ENCODE data around the gene OMA1. TPM values are rescaled to one million over a fixed set of nuclear protein-coding genes. Genes with fewer than 3 reads are reported as not detected.
A peak's percentile ranks its signal among the peaks of the same experiment; 100 is the strongest.

Gene OMA1
- total RNA-seq, 1 experiment from 2014 or later = 25.9 TPM

GRCh38 chr1:58469016-58469415 is 77.5 kb downstream of the OMA1 start:
- Histone ChIP-seq H3K27me3 (ENCODE audit: control insufficient read depth, insufficient read depth, low read length) (no peaks in the 10 kb centered on the region), H3K4me3 (ENCODE audit: insufficient read depth, low read depth, low read length) (no peak overlapping the region), H3K36me3 (replicated peaks; ENCODE audit: control insufficient read depth, insufficient read depth, low read length) (no peaks in the 10 kb centered on the region)
- DNase-seq = no peak

- DNase-seq = no peak
- H3K36me3 ChIP-seq (replicated peaks; ENCODE audit: control insufficient read depth, insufficient read depth, low read length) = no peaks in the 10 kb centered on the region
- H3K4me3 ChIP-seq (ENCODE audit: insufficient read depth, low read depth, low read length) = no peak overlapping the region
- H3K27me3 ChIP-seq (ENCODE audit: control insufficient read depth, insufficient read depth, low read length) = no peaks in the 10 kb centered on the region
These were observed 77.9 kb downstream of the OMA1 start for GRCh38 chr1:58468612-58469011.

GRCh38 chr1:58466630-58467241 is 79.8 kb downstream of the OMA1 start:
- H3K36me3 ChIP-seq (replicated peaks; ENCODE audit: control insufficient read depth, insufficient read depth, low read length) = no peaks in the 10 kb centered on the region
- DNase-seq = peak; percentile 30
- H3K27me3 ChIP-seq (ENCODE audit: control insufficient read depth, insufficient read depth, low read length) = no peaks in the 10 kb centered on the region
- H3K4me3 ChIP-seq (ENCODE audit: insufficient read depth, low read depth, low read length) = no peak overlapping the region

GRCh38 chr1:58465825-58466629 is 80.5 kb downstream of the OMA1 start:
- no peak overlapping the region for H3K4me3 ChIP-seq (ENCODE audit: insufficient read depth, low read depth, low read length)
- no peaks in the 10 kb centered on the region for H3K27me3 ChIP-seq (ENCODE audit: control insufficient read depth, insufficient read depth, low read length)
- DNase-seq = no peak
- H3K36me3 ChIP-seq (replicated peaks; ENCODE audit: control insufficient read depth, insufficient read depth, low read length) = no peaks in the 10 kb centered on the region

- no peaks in the 10 kb centered on the region for H3K27me3 ChIP-seq (ENCODE audit: control insufficient read depth, insufficient read depth, low read length)
- DNase-seq = no peak
- H3K4me3 ChIP-seq (ENCODE audit: insufficient read depth, low read depth, low read length) = no peak overlapping the region
- H3K36me3 ChIP-seq (replicated peaks; ENCODE audit: control insufficient read depth, insufficient read depth, low read length) = no peaks in the 10 kb centered on the region
These were observed 81.3 kb downstream of the OMA1 start for GRCh38 chr1:58465176-58465575.

- Histone ChIP-seq H3K27me3 (ENCODE audit: control insufficient read depth, insufficient read depth, low read length) (no peaks in the 10 kb centered on the region), H3K36me3 (replicated peaks; ENCODE audit: control insufficient read depth, insufficient read depth, low read length) (no peaks in the 10 kb centered on the region), H3K4me3 (ENCODE audit: insufficient read depth, low read depth, low read length) (no peak overlapping the region)
- peak; percentile 32 for DNase-seq
These were observed 86.1 kb downstream of the OMA1 start for GRCh38 chr1:58460469-58460868.

- DNase-seq = no peak
- no peaks in the 10 kb centered on the region for H3K36me3 ChIP-seq (replicated peaks; ENCODE audit: control insufficient read depth, insufficient read depth, low read length)
- no peak overlapping the region for H3K4me3 ChIP-seq (ENCODE audit: insufficient read depth, low read depth, low read length)
- no peaks in the 10 kb centered on the region for H3K27me3 ChIP-seq (ENCODE audit: control insufficient read depth, insufficient read depth, low read length)
These were observed 86.6 kb downstream of the OMA1 start for GRCh38 chr1:58459911-58460310.

- H3K4me3 ChIP-seq (ENCODE audit: insufficient read depth, low read depth, low read length) = no peak overlapping the region
- no peak for DNase-seq
- no peaks in the 10 kb centered on the region for H3K27me3 ChIP-seq (ENCODE audit: control insufficient read depth, insufficient read depth, low read length)
- H3K36me3 ChIP-seq (replicated peaks; ENCODE audit: control insufficient read depth, insufficient read depth, low read length) = no peaks in the 10 kb centered on the region
These were observed 89.4 kb downstream of the OMA1 start for GRCh38 chr1:58457023-58457635.

- DNase-seq = no peak
- no peaks in the 10 kb centered on the region for H3K36me3 ChIP-seq (replicated peaks; ENCODE audit: control insufficient read depth, insufficient read depth, low read length)
- H3K27me3 ChIP-seq (ENCODE audit: control insufficient read depth, insufficient read depth, low read length) = no peaks in the 10 kb centered on the region
- no peak overlapping the region for H3K4me3 ChIP-seq (ENCODE audit: insufficient read depth, low read depth, low read length)
These were observed 90.1 kb downstream of the OMA1 start for GRCh38 chr1:58456470-58456869.

GRCh38 chr1:58454807-58455206 is 91.7 kb downstream of the OMA1 start:
- Histone ChIP-seq H3K4me3 (ENCODE audit: insufficient read depth, low read depth, low read length) (no peak overlapping the region), H3K27me3 (ENCODE audit: control insufficient read depth, insufficient read depth, low read length) (no peaks in the 10 kb centered on the region), H3K36me3 (replicated peaks; ENCODE audit: control insufficient read depth, insufficient read depth, low read length) (no peaks in the 10 kb centered on the region)
- no peak for DNase-seq

- Histone ChIP-seq H3K27me3 (ENCODE audit: control insufficient read depth, insufficient read depth, low read length) (no peaks in the 10 kb centered on the region), H3K36me3 (replicated peaks; ENCODE audit: control insufficient read depth, insufficient read depth, low read length) (no peaks in the 10 kb centered on the region), H3K4me3 (ENCODE audit: insufficient read depth, low read depth, low read length) (no peak overlapping the region)
- DNase-seq = peak; percentile 63
These were observed 92.1 kb downstream of the OMA1 start for GRCh38 chr1:58454385-58454784.

- Histone ChIP-seq H3K27me3 (ENCODE audit: control insufficient read depth, insufficient read depth, low read length) (no peaks in the 10 kb centered on the region), H3K36me3 (replicated peaks; ENCODE audit: control insufficient read depth, insufficient read depth, low read length) (no peaks in the 10 kb centered on the region), H3K4me3 (ENCODE audit: insufficient read depth, low read depth, low read length) (no peak overlapping the region)
- DNase-seq = no peak
These were observed 94.8 kb downstream of the OMA1 start for GRCh38 chr1:58451560-58452191.

GRCh38 chr1:58447886-58448285 is 98.6 kb downstream of the OMA1 start:
- Histone ChIP-seq H3K27me3 (ENCODE audit: control insufficient read depth, insufficient read depth, low read length) (no peaks in the 10 kb centered on the region), H3K36me3 (replicated peaks; ENCODE audit: control insufficient read depth, insufficient read depth, low read length) (no peaks in the 10 kb centered on the region)
- no peak for DNase-seq

GRCh38 chr1:58447042-58447441 is 99.5 kb downstream of the OMA1 start:
- DNase-seq = no peak
- Histone ChIP-seq H3K36me3 (replicated peaks; ENCODE audit: control insufficient read depth, insufficient read depth, low read length) (no peaks in the 10 kb centered on the region), H3K27me3 (ENCODE audit: control insufficient read depth, insufficient read depth, low read length) (no peaks in the 10 kb centered on the region), H3K4me3 (ENCODE audit: insufficient read depth, low read depth, low read length) (no peak overlapping the region)

More at GRCh38 chr1:58447886-58448285, 98.6 kb downstream of the OMA1 start:
- no peak overlapping the region for H3K4me3 ChIP-seq (ENCODE audit: insufficient read depth, low read depth, low read length)

- no peaks in the 10 kb centered on the region for H3K27me3 ChIP-seq (ENCODE audit: control insufficient read depth, insufficient read depth, low read length)
- no peak overlapping the region for H3K4me3 ChIP-seq (ENCODE audit: insufficient read depth, low read depth, low read length)
- no peak for DNase-seq
- H3K36me3 ChIP-seq (replicated peaks; ENCODE audit: control insufficient read depth, insufficient read depth, low read length) = no peaks in the 10 kb centered on the region
These were observed 100.2 kb downstream of the OMA1 start for GRCh38 chr1:58446368-58446767.

All from H7 (cell line).